ENCODE results near the gene ENDOU. TPM values are rescaled to one million over a fixed set of nuclear protein-coding genes. Genes with fewer than 3 reads are reported as not detected.

Gene ENDOU
- total RNA-seq, 1 experiment from 2014 or later, result not detected

GRCh38 chr12:47732504-47732903 is 7.2 kb upstream of the ENDOU start:
- ChIA-PET RAD21 (ENCODE audit: low non-redundant PET in 1 of 2, low total read pairs in 2 of 2, uncharacterized antibody in 2 of 2, unreplicated experiment in 2 of 2) (no interaction called here), CTCF (interaction anchor here (0.9 to 3.3 kb wide), 3 partner anchors 10 to 46 kb away, joined by 3 to 21 read pairs (median 3); no protein-coding TSS in a partner anchor), POLR2A (no interaction called here)
- no peak overlapping the region for H3K9ac ChIP-seq (ENCODE audit: low read length)
- H3K4me1 ChIP-seq (ENCODE audit: control insufficient read depth in 1 of 2, insufficient read depth in 2 of 2, low read length in 2 of 2), result peaks cover 5 to 20% of the 10 kb centered on the region in 2 experiments; a peak in 2 of 4 replicates
- ATAC-seq, result no peak
- no peak overlapping the region for H3K27ac ChIP-seq (ENCODE audit: low read depth, low read length)
- H3K9me3 ChIP-seq (ENCODE audit: control insufficient read depth in 1 of 2, insufficient read depth in 1 of 2, low read depth in 1 of 2, low read length in 2 of 2), result no peaks in the 10 kb centered on the region
- no peaks in the 10 kb centered on the region for H3K9me2 ChIP-seq (ENCODE audit: insufficient read depth)
- H3K4me2 ChIP-seq (ENCODE audit: low read length), result no peak overlapping the region
- no peak overlapping the region for H3K4me3 ChIP-seq (replicated peaks in 1 of 2; ENCODE audit: low read depth in 1 of 2, low read length in 2 of 2)
- intact Hi-C loops (cut with micrococcal nuclease), result no loop called here
- H2AFZ ChIP-seq (ENCODE audit: low read depth, low read length, poor library complexity, severe bottlenecking), result no peak overlapping the region
- no peaks in the 10 kb centered on the region for H3K79me2 ChIP-seq (ENCODE audit: insufficient read depth, low read length)
- no peaks in the 10 kb centered on the region for H3K36me3 ChIP-seq (ENCODE audit: control insufficient read depth in 1 of 2, insufficient read depth in 2 of 2, low read length in 2 of 2)
- TF ChIP-seq SP1 (IDR thresholded peaks at IDR 0.05; ENCODE audit: low read depth) (no peak), CBX3 (IDR thresholded peaks at IDR 0.05; ENCODE audit: low read depth) (no peak), JUND (IDR thresholded peaks at IDR 0.05) (no peak)
- BruUV-seq (replicated peaks), result no TSS peak
- H4K20me1 ChIP-seq (ENCODE audit: insufficient read depth), result no peaks in the 10 kb centered on the region
- H3K27me3 ChIP-seq (ENCODE audit: insufficient read depth, low read length), result no peaks in the 10 kb centered on the region
- no peak for DNase-seq (ENCODE audit: low read depth, low spot score)

GRCh38 chr12:47731723-47732122 is 6.4 kb upstream of the ENDOU start:
- BruUV-seq (replicated peaks), result no TSS peak
- no peaks in the 10 kb centered on the region for H3K36me3 ChIP-seq (ENCODE audit: control insufficient read depth in 1 of 2, insufficient read depth in 2 of 2, low read length in 2 of 2)
- no peaks in the 10 kb centered on the region for H3K79me2 ChIP-seq (ENCODE audit: insufficient read depth, low read length)
- ATAC-seq, result no peak
- no peak overlapping the region for H3K4me3 ChIP-seq (replicated peaks in 1 of 2; ENCODE audit: low read depth in 1 of 2, low read length in 2 of 2)
- ChIA-PET POLR2A (no interaction called here), RAD21 (ENCODE audit: low non-redundant PET in 1 of 2, low total read pairs in 2 of 2, uncharacterized antibody in 2 of 2, unreplicated experiment in 2 of 2) (no interaction called here), CTCF (interaction anchor here (0.8 to 3.3 kb wide), 4 partner anchors 11 to 107 kb away, joined by 3 to 21 read pairs (median 4); no protein-coding TSS in a partner anchor)
- no peaks in the 10 kb centered on the region for H3K9me2 ChIP-seq (ENCODE audit: insufficient read depth)
- H4K20me1 ChIP-seq (ENCODE audit: insufficient read depth), result no peaks in the 10 kb centered on the region
- no peak overlapping the region for H3K27ac ChIP-seq (ENCODE audit: low read depth, low read length)
- no peak overlapping the region for H3K4me2 ChIP-seq (ENCODE audit: low read length)
- intact Hi-C loops (cut with micrococcal nuclease), result no loop called here
- TF ChIP-seq, protein P1, sequence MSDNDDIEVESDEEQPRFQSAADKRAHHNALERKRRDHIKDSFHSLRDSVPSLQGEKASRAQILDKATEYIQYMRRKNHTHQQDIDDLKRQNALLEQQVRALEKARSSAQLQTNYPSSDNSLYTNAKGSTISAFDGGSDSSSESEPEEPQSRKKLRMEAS (IDR thresholded peaks at IDR 0.05), result no peak
- TF ChIP-seq TCF7L2 (IDR thresholded peaks at IDR 0.05; ENCODE audit: borderline replicate concordance, extremely low read depth, insufficient read depth, insufficient read length), result no peak
- no peak for TF ChIP-seq EGR1 (IDR thresholded peaks at IDR 0.05; ENCODE audit: low read depth)
- peaks cover under 1 to 16% of the 10 kb centered on the region in 2 experiments; a peak in 2 of 4 replicates for H3K4me1 ChIP-seq (ENCODE audit: control insufficient read depth in 1 of 2, insufficient read depth in 2 of 2, low read length in 2 of 2)
- no peak for DNase-seq (ENCODE audit: low read depth, low spot score)
- H3K27me3 ChIP-seq (ENCODE audit: insufficient read depth, low read length), result no peaks in the 10 kb centered on the region
- H3K9ac ChIP-seq (ENCODE audit: low read length), result no peak overlapping the region
- H3K9me3 ChIP-seq (ENCODE audit: control insufficient read depth in 1 of 2, insufficient read depth in 1 of 2, low read depth in 1 of 2, low read length in 2 of 2), result no peaks in the 10 kb centered on the region
- H2AFZ ChIP-seq (ENCODE audit: low read depth, low read length, poor library complexity, severe bottlenecking), result no peak overlapping the region
